Myocyte (in vitro differentiated cells): Measurements from ENCODE around the gene GMPR2. TPM values are rescaled to one million over a fixed set of nuclear protein-coding genes. Genes with fewer than 3 reads are reported as not detected.
"Not testable (repeated sequence)": the region's sequence is repeated elsewhere in the genome, so short reads cannot be mapped to it uniquely, and the experiment has no call there.

Experiments
- DNase-seq: peaks from one replicate; pipeline ENCODE4 v3.0.0-alpha.2; 2012; ENCODE audit warnings: low read depth
- total RNA-seq: library from RNA; depleted of rRNA; stranded (reverse); fragments of >200 nt; gene quantifications from 2 replicates; pipeline ENCODE4 v1.2.3, GENCODE V29; 2014

The GMPR2 gene
- total RNA-seq, 1 donor from 2014 or later = 60.8 TPM

DNA sequence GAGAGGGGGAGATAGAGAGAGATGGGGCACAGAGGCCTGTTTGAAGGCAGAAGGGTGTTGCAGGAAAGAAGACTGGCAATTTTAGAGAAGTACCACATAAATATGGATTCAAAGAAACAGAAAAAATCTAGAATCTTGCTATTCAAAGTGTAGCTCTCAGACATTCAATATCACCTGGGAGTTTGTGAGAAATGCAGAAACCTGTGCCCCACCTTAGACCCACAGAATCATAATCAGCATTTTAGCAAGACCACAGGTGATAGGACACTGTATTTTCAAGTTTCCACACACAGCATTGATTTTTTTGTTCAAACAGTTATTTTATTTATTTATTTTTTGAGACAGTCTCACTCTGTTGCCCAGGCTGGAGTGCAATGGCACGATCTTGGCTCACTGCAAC lies 3.8 kb upstream of the GMPR2 start:
- DNase-seq = no peak

DNA sequence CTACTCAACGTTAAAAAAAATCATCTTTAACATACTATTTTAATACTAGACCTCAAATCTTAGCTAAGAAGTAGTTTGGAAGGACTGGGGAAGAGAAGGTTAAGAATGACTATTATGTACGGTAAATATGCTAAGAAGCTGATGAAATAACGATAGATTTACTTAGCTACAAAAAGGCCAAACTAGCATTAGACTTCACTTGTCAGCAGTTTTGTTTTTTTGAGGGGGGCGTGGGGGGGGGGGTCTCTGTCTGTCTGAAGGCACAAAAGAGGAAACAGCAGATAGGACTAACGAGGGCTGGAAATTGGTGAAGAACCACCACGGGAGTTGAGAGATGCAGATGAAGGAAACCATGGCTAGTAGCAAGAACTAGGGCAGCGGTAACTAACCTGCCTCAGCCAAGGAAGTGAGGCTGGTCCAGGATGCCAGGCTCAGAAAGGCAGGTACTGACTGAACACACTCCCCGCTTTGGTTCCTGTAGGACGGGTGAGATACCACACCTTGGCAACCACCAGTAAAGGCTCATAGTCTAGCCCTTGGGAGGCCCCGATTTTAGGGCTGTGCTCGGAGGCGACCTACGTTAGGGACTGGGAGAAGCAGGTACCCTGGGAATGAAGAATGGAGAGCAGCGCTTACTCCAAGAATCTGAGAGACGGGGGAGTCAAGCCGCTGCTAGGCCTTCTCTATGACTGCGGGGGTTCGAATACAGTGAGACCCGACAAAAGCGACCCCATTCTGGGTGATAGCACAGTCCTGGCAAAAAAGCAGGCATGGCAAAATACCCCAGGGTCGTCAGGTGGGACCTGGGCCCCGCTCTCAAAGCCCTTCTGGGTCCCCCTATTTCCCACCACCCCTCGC lies 1.2 kb upstream of the GMPR2 start:
- no peak for DNase-seq

DNA sequence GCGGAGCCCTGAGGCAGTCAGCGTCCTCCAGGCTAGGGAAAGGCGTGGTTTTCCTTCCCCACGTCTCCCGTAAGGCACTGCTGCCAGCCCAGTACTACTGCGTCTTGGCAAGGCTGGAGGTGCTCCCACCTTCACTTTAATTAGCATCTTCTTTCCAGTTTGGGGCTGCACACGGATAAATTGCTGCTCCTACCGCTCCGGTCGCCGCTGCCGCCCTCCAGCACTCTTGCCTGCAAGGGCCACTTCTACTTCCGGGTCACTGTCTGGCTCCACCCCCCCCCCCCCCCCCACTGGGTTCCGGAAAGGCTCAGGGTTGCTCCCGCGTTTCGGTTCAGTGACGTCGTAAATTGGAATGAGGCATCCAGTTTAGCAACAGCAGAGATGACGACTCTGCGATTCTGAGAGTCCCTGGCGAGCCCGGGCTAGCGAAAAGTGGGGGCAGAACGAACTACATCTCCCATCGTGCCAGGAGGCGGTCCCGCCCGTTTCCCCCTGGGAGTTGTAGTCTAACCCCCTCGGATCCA lies 546 bp upstream of the GMPR2 start, which contains the start of gene NEDD8:
NEDD8 (minus strand) TSS at position 247 of the 524 bp plus-strand sequence; CDS start at position 147, 100 bp downstream.
- peak; percentile 93 for DNase-seq

DNA sequence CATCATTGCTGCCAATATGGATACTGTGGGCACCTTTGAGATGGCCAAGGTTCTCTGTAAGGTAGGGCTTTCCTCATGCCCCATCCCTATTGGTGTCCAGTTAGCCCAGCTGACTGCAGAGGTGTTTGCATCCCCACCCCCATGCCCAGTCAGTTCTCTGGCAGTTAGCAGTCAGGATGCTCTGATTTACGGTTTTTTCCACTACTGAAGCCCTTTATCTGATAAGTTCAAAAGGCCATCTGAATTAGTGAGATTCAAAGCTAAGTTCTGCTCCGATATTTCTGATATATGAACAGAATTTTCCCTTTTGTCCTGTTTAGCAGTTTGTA lies 773 bp downstream of the GMPR2 start:
- no peak for DNase-seq

DNA sequence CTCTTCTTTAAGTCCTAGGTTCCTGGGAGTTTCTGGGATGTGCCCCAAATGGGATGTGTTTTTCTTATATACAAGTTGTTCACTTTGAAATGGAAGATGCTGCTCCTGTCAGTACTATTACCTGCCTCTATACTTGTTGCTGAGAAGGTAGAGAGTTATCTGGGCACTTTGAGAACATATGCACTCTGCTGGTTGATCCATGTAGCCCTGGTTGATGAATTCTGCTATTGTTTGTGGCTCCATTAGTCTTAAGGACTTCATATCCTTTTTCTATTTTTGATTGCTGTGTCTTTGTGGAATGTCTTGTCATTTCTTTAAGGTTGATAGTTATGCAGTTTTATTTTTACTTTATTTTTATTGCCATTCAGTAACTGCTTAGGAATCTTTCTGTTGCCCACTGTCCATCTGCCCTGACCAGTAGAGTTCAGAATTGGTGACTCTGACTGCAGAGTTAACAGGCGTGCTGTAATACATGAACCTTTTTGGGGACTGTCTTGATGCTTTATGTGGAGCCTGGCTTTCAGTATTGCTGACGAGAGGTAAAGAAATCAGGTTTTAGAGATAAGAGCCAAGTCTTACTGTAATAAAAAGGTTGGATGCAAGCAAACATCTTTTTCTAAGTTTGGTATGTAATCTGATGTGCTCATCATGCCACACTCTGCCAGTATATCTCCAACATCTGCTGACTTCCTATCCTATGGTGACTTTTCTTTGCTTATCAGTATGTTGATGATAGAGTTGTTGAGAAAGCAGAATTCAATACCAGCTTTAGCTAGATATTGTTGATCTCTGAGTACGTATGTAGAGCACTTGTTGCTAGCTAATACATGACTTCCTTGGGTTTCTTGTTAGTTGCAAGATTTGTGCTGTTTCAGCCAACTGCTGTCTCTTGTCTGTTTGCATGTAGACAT lies 1.6 kb downstream of the GMPR2 start:
- peak; percentile 26 for DNase-seq

DNA sequence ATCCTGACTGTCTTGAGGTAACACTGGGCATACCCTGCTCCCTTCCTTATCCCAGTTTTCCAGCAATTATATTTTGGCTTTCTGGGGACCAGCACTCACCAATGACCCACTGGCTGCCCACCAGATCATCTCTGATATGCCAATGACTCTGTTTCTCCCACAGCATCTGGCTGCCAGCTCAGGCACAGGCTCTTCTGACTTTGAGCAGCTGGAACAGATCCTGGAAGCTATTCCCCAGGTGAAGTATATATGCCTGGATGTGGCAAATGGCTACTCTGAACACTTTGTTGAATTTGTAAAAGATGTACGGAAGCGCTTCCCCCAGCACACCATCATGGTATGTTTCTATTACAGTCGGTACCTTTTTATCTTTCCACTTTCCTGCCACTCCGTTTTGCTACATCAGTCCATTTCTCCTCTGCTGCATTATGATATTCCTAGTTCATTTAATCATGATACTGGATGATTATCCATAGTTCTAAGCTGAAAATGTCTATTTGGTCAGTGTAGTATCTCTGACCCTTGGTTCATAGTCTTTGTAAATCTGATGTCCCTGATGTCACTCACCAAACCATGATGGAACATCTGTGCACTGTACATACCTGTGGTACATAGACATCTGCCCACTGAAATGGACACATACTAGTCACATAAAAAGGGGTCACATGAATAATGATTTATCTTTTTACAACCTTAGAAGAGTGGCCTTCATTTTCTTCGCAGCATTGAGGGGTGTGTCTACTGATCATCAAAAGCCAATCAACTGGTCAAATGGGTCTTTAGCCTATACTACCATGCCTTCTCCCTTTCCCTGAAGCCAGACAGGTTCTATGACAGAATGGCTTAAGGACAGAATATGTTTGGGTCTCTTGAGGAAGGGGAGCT lies 3.3 kb downstream of the GMPR2 start:
- DNase-seq = no peak

DNA sequence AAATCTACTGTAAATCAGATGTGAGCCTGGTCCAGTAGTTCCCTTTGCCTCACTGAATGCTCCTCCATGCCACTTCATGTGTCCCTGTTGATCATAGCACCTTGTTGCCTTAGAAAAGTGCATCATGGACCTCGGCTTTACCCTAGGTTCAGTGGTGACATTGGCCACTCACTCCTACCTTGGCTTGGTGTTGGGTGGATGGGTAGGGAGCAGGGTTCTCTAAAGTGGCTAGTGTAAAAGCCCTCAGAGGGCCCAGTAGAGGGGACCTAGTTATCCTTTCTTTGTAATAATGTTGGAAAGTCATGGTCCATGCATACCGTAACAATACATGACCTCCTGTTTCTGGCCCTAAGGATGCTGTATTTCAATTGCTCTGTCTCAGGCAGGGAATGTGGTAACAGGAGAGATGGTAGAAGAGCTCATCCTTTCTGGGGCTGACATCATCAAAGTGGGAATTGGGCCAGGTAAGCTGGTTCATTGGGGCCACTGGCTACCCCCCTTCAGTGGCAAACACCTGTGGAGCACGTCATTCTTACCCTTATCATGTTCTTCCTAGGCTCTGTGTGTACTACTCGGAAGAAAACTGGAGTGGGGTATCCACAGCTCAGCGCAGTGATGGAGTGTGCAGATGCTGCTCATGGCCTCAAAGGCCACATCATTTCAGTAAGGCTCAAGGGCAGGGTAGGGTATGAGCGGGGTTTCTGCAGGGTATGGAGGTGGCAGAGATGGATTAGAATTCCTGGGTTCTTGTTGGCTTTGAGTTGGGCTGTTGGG lies 4.1 kb downstream of the GMPR2 start:
- DNase-seq = no peak

DNA sequence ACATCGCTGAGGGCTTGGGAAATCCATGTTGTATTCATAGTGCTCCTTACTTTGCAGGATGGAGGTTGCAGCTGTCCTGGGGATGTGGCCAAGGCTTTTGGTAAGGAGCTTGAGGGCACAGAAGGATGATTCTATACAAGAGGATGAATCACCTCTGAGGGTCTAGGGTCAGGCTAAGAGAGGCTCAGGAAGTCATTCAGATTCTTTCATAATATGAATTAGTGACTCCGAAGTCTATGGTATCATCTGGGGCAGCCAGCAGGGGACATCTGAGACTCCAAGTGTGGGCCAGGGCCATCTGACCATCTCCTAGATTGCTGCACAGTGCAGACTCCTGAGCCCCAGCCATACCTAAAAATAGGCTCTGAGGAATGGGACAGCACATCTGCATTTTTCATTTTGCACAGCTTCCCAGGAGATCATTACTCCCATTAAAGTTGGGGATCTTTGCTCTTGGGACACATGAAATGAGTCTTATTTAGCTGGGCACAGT lies 4.8 kb downstream of the GMPR2 start:
- peak; percentile 55 for DNase-seq

DNA sequence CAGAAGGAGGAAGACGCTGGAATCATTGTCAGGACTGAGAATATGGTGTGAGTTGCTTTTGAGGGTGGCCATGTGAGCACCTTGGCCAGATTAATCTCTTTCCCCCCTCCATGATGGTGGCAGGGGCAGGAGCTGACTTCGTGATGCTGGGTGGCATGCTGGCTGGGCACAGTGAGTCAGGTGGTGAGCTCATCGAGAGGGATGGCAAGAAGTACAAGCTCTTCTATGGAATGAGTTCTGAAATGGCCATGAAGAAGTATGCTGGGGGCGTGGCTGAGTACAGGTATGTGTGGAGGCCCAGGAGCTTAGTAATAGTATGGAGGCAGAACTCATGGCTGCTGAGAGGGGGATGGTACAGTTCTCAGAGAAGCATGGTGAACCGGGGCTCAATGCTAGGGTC lies 5.4 kb downstream of the GMPR2 start:
- no peak for DNase-seq

DNA sequence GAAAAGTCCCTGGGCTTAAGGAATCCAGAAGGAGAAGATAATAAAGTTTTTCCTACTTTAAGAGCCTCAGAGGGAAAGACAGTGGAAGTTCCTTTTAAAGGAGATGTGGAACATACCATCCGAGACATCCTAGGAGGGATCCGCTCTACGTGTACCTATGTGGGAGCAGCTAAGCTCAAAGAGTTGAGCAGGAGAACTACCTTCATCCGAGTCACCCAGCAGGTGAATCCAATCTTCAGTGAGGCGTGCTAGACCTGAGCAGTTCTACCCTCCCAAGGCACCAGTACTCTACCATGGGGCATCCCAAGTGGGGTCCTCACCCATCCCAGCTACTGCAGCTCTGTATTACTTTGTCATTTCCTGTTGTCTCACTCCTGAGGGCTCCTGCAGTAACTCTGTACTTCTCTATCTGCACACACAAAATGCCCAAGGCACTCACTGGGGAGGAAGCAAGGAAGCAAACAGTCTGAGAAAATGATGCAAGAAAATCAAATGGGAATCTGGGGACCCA lies 5.9 kb downstream of the GMPR2 start:
- DNase-seq = no peak

DNA sequence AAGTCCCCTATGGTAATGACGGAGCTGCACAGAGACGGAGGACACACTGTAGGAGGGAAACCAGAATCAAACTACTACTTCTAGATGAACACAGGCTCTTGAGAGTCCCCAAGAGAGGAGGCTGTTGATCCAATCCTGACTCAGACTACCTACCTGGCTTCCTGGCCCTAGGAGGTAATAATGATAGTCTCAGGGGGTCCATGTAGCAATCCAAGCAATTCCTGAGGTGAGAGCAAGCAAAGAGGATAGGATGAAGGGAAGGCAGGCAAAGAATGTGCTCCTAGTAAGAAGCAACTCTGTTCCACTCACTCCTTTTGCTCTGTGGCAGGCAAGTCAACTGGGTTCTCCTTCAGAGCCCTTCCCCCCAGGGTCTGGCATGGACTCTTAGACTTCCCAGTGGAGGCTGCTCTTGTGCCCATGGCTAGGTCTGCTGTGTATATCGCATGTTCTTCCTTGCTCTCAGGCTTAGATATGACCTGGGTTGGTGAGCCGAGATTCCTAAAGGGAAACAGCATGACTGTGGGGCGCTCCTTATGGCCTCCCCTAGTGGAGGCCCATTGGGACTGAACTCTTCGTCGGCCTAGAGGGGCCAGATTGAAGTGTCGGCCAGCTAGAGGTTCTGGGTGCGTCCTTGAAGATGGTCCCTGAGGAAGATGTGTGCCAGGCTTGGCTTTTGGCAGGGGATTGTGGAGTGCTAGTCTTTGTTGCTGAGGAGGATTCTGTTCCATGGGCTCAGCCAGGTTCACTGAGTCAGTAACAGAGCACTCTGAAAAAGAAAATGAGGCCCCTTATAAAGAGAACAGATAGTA lies 7.6 kb downstream of the GMPR2 start:
- no peak for DNase-seq

DNA sequence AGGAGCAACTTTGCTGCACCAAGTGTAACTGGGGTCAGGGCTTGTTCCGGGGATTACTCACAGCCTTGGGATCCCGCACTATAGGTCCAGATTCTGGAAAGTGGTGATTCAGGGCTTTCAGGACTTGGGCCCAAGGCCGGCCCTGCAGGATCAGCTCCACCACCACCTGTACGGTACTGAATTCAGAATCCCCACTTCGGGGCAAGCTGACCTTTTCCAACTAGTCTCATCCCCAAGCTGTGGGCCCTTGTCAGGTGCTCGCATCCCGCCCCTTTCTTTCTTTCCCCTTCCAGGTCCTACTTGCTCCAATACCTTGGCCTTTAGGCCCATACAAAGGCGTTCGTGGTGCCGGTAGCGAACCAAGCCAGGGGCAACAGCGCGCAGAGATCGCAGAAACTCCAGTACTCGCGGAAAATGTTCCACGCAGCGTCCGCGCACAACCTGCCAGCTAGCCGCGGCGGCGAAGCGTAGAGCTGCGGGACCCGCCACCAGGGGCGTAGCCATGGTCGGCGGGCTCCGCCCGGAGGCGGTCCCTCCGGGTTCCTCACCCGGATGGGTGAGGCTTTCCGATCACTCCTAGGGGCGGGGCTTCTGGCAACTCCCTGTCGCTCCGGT lies 9.2 kb downstream of the GMPR2 start:
- no peak for DNase-seq

DNA sequence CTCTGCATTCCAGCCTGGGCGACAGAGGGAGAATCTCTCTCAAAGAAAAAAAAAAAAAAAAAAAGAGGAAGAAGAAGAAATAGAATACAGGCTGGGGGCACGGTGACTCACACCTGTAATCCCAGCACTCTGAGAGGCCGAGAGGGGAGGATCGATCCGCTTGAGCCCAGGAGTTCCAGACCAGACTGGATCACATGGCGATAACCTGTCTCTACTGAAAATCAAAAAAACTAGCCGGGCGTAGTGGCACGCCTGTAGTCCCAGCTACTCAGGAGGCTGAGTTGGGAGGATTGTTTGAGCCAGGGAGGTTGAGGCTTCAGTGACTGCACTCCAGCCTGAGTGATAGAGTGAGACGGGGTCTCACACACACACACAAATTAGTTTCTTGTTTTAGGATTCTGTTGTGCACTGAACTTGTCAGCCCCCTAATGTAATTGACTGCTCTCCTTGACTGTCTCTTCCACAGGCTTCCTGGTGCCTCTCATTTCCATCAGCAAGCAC lies 10.7 kb downstream of the GMPR2 start:
- DNase-seq = no peak

DNA sequence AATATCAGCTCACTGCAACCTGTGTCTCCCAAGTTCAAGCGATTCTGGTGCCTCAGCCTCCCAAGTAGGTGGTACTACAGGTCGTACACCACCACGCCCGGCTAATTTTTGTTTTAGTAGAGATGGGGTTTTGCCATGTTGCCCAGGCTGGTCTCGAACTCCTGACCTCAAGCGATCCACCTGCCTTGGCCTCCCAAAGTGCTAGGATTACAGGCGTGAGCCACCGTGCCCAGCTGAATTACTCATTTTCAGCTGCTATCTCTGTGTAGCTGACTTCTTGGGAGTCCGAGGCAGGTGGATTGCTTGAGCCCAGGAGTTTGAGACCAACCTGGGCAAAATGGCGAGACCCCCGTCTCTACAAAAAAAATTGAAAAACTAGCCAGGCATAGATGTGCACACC lies 12.6 kb downstream of the GMPR2 start:
- not testable (repeated sequence) for DNase-seq

DNA sequence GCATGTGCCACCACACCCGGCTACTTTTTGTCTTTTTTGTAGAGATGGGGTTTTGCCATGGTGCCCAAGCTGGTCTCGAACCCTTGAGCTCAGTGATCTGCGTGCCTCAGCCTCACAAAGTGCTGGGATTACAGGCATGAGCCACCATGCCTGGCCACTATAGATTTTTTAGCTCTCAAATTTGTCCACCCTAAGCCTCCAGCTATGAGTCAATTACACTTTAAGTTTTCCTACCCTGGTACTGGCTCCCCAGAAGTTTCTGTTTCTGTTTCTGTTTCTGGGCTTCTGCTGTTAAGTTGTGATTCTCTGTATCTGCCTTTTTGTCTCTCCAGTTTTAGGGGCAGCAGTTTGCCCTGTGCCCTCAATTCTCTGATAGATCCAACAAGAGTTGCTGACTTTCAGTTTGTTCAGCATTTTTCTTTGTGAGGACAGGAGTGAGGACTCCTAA lies 14.1 kb downstream of the GMPR2 start:
- DNase-seq = no peak

DNA sequence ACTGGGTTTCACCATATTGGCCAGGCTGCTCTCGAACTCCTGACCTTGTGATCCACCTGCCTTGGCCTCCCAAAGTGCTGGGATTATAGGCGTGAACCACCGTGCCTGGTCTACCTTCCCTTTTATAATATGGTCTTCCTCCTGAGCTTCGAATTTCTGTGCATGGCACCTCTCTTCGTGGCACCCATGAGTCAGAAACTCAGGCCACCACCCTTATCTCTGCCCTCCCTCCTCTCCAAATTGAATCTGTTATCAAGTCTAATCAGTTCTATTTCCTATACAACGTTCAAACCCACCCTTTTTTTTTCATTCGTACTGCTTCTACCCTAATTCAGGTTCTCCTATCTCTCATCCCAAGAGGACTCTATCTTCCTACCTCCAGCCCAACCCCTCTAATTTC lies 14.7 kb downstream of the GMPR2 start:
- DNase-seq = no peak

DNA sequence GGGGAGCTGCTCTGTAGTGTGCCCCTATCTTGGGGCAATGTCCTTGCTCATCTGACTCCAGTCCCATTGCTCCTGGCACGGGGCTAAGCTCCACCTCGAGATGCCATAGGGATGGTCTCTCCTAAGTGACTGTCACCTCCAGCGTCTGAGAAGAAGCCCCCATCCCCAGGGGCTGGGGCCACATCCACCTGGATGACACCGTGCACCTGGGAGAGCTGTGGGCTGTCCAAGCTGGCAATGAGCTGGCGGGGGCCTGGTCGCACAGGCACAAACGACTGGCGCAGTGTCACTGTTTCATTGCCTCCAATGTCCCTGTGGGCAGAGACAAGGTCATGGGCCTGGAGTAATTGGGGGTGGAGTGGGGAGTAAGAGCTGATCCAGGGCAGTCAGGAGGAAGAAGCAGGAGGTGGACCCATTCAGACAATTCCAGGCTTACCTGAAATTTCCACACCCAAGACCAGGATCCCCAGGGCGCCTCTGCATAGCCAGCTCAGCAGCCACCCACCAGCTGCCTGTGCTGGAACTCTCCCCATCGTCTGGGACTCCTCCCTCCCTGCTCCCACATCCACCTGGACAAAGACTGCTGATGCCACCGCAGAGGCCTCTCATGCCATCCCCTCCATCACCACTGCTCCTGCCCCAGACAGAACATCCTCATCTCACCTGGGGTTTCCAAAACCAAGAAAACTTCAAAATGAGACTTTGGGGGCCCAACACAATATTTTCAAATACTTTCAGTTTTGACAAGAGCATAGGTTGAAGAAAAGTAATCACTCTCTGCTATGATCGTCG lies 16.7 kb downstream of the GMPR2 start:
- DNase-seq = no peak
